ENCODE data around the gene POLR1A.

GRCh38 chr2:86136141-86136540 is 30.5 kb upstream of the POLR1A start:
- TF ChIP-seq CTCF (IDR thresholded peaks at IDR 0.05), result no peak
- TF ChIP-seq POLR2A (IDR thresholded peaks at IDR 0.05), result no peak
